HepG2 (cell line): Measurements from ENCODE around the gene RUNDC1. TPM values are rescaled to one million over a fixed set of nuclear protein-coding genes. Genes with fewer than 3 reads are reported as not detected.
A peak's percentile ranks its signal among the peaks of the same experiment; 100 is the strongest.

Source experiments
- ARID4A ChIP-seq: sonication (generic); formaldehyde crosslinking; IDR thresholded peaks from 2 replicates; pipeline ENCODE4 v1.5.0; 2020; ENCODE audit warnings: mild to moderate bottlenecking, missing genetic modification reagents, borderline replicate concordance
- DBP ChIP-seq: sonication (generic); formaldehyde crosslinking; IDR thresholded peaks from 2 replicates; pipeline ENCODE4 v1.4.0; 2020; ENCODE audit warnings: missing genetic modification reagents; ENCODE audit errors: not compliant biosample characterization
- E2F1 ChIP-seq: sonication (generic); formaldehyde crosslinking; IDR thresholded peaks from 2 replicates; pipeline ENCODE4 v1.5.0; 2020; ENCODE audit warnings: missing genetic modification reagents
- IKZF5 ChIP-seq: IDR thresholded peaks from 2 replicates; pipeline ENCODE4 v1.6.1; 2018; ENCODE audit warnings: missing genetic modification reagents, mild to moderate bottlenecking, missing compliant biosample characterization
- MED13 ChIP-seq: sonication (generic); formaldehyde crosslinking; IDR thresholded peaks from 2 replicates; pipeline ENCODE4 v1.5.0; 2020; ENCODE audit warnings: missing genetic modification reagents
- MLLT10 ChIP-seq: sonication (generic); formaldehyde crosslinking; IDR thresholded peaks from 2 replicates; pipeline ENCODE4 v1.4.0; 2020; ENCODE audit warnings: missing genetic modification reagents
- MLX ChIP-seq: IDR thresholded peaks from 2 replicates; pipeline ENCODE4 v1.6.1; 2016
- MTA3 ChIP-seq: sonication (generic); formaldehyde crosslinking; IDR thresholded peaks from 2 replicates; pipeline ENCODE4 v1.4.0; 2020; ENCODE audit warnings: missing genetic modification reagents
- NCOA5 ChIP-seq: sonication (generic); formaldehyde crosslinking; IDR thresholded peaks from 2 replicates; pipeline ENCODE4 v1.4.0; 2020; ENCODE audit warnings: missing genetic modification reagents
- NR0B2 ChIP-seq: sonication (generic); formaldehyde crosslinking; IDR thresholded peaks from 2 replicates; pipeline ENCODE4 v1.4.0; 2020; ENCODE audit warnings: mild to moderate bottlenecking, missing genetic modification reagents
- NR2C2 ChIP-seq: sonication (generic); formaldehyde crosslinking; IDR thresholded peaks from 2 replicates; pipeline ENCODE4 v1.4.0; 2020; ENCODE audit warnings: missing genetic modification reagents, mild to moderate bottlenecking, moderate library complexity, borderline replicate concordance
- PAF1 ChIP-seq: IDR thresholded peaks from 2 replicates; pipeline ENCODE4 v1.6.1; 2016; ENCODE audit warnings: missing genetic modification reagents, missing compliant biosample characterization
- PHF5A ChIP-seq: IDR thresholded peaks from one replicate; pipeline ENCODE4 v1.6.1; 2018; ENCODE audit warnings: low read depth, missing genetic modification reagents; ENCODE audit not compliant: unreplicated experiment
- POLR2A ChIP-seq, 2 experiments: IDR thresholded peaks; 2 replicates each; pipeline ENCODE4 v1.6.1; 2011; ENCODE audit warnings: low read depth in 2 of 2, low read length in 2 of 2, mild to moderate bottlenecking in 1 of 2, moderate library complexity in 1 of 2; ENCODE audit not compliant: insufficient read depth in 1 of 2
- REPIN1 ChIP-seq: sonication (generic); formaldehyde crosslinking; IDR thresholded peaks from 2 replicates; pipeline ENCODE4 v1.8.0; 2022; ENCODE audit warnings: missing genetic modification reagents, low read depth, mild to moderate bottlenecking, borderline replicate concordance
- SOX5 ChIP-seq: IDR thresholded peaks from 2 replicates; pipeline ENCODE4 v1.6.1; 2016; ENCODE audit warnings: borderline replicate concordance
- SPEN ChIP-seq: sonication (generic); formaldehyde crosslinking; IDR thresholded peaks from 2 replicates; pipeline ENCODE4 v1.5.1; 2020; ENCODE audit warnings: low read depth, mild to moderate bottlenecking, missing genetic modification reagents
- ZNF205 ChIP-seq: IDR thresholded peaks from 2 replicates; pipeline ENCODE4 v1.6.1; 2018; ENCODE audit warnings: missing biosample characterization, missing genetic modification reagents
- ZNF563 ChIP-seq: sonication (generic); formaldehyde crosslinking; IDR thresholded peaks from 2 replicates; pipeline ENCODE4 v1.8.0; 2022; ENCODE audit warnings: mild to moderate bottlenecking, moderate library complexity, missing genetic modification reagents
- ZNF746 ChIP-seq: sonication (generic); formaldehyde crosslinking; IDR thresholded peaks from 2 replicates; pipeline ENCODE4 v1.8.0; 2022; ENCODE audit warnings: mild to moderate bottlenecking, missing genetic modification reagents
- ZNF776 ChIP-seq: sonication (generic); formaldehyde crosslinking; IDR thresholded peaks from 2 replicates; pipeline ENCODE4 v1.4.0; 2020; ENCODE audit warnings: mild to moderate bottlenecking, missing genetic modification reagents
- polyA plus RNA-seq, 8 experiments: library from polyadenylated mRNA; depleted of rRNA in 3 of 8; stranded (reverse) in 7 of 8; unstranded in 1 of 8; fragments of >200 nt; fragmentation: Illumina TruSeq in 4 of 8; extraction: Trizol in 4 of 8; gene quantifications; 2 replicates each; pipeline versions ENCODE4 v1.2.1 to v1.2.3, GENCODE V29; 2011 to 2016; ENCODE audit warnings: low read depth in 4 of 8, missing spikeins in 1 of 8, mixed read lengths in 1 of 8; ENCODE audit not compliant: insufficient read depth in 1 of 8
- total RNA-seq, 5 experiments: library from RNA; depleted of rRNA; stranded (reverse); fragments of >200 nt; fragmentation: Illumina TruSeq; extraction: Trizol; gene quantifications; 2 replicates each; pipeline ENCODE4 v1.2.3, GENCODE V29; 2016; ENCODE audit warnings: low read depth in 1 of 5

Gene RUNDC1
- total and polyA plus RNA-seq, 2 of the 13 experiments (the other 11 are each of a cell fraction or from before 2014, with no cell fraction given) = 10.3 to 11.4 TPM

GRCh38 chr17:42997984-42998938 is 17.9 kb downstream of the RUNDC1 start, which contains the start of gene RPL27 (continued):
- TF ChIP-seq ZNF776 (CRISPR knock-in tag) (0 out of 2 replicates have a peak, but pooled peaks have one; percentile 34), E2F1 (CRISPR knock-in tag) (peak; percentile 96), ARID4A (peak; percentile 98), NR2C2 (CRISPR knock-in tag) (peak; percentile 100), REPIN1 (CRISPR knock-in tag) (peak; percentile 100), ZNF563 (CRISPR knock-in tag) (peak; percentile 88), POLR2A (IDR thresholded peaks at IDR 0.05; ENCODE audit: insufficient read depth in 1 of 2, low read depth in 2 of 2, low read length in 2 of 2) (peak; percentile 93 to 98), ZNF205 (CRISPR knock-in tag) (peak; percentile 96), PAF1 (no peak), DBP (CRISPR knock-in tag) (no peak), MLX (CRISPR knock-in tag) (peak; percentile 86), SOX5 (CRISPR knock-in tag) (peak; percentile 93), NR0B2 (CRISPR knock-in tag) (peak; percentile 63; the same call in 1 of the 2 replicates), MTA3 (CRISPR knock-in tag) (no peak), ZNF746 (CRISPR knock-in tag) (peak; percentile 80), MED13 (no peak), MLLT10 (CRISPR knock-in tag) (0 out of 2 replicates have a peak, but pooled peaks have one; percentile 34), SPEN (CRISPR knock-in tag) (peak; percentile 100), PHF5A (peak; percentile 99), NCOA5 (CRISPR knock-in tag) (no peak), IKZF5 (CRISPR knock-in tag) (peak; percentile 100)
